Activated effector memory CD4-positive, alpha-beta T cell treated with Interleukin-2 at 50 U/mL for 16 hours (primary cell): ENCODE data around the gene APOBEC3A.

Experiments
- DNase-seq: peaks from one replicate; pipeline ENCODE4 v3.0.0-alpha.2; 2020

Gene APOBEC3A

DNA sequence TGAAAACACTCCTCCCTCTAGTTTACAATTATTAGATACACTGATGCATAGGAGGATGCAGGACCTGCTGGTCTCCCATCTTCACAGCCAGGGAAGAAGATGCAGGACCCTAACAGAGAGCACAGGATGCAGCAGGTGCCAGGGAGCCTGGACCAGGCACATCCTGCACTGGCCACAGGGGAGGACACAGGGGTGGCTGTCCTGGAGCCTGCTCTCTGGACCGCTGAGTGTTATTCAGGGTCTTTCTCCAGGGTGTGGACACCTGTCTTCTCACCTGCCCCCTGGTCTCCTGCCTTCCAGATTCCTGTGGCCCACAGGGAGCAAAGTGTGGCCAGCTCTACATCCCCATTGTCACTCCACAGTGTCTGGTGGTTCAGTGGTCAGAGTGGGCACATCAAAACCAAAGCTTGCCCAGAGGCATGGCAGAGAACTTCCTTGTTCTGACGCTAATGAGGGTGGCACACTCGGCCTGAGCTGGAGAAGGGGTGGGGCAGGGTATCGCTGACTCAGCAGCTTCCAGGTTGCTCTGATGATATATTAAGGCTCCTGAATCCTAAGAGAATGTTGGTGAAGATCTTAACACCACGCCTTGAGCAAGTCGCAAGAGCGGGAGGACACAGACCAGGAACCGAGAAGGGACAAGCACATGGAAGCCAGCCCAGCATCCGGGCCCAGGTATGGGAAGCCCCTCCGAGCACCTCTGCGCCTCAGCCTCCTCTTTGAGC lies at the start of gene APOBEC3A:
APOBEC3A (plus strand) TSS at position 564 of the 725 bp plus-strand sequence; CDS start at position 647, 83 bp downstream.
- no peak for DNase-seq

GRCh38 chr22:38907767-38908166 lies 49.6 kb upstream of the APOBEC3A start:
- DNase-seq: no peak

GRCh38 chr22:38911434-38911833 lies 46.0 kb upstream of the APOBEC3A start:
- DNase-seq: no peak

DNA sequence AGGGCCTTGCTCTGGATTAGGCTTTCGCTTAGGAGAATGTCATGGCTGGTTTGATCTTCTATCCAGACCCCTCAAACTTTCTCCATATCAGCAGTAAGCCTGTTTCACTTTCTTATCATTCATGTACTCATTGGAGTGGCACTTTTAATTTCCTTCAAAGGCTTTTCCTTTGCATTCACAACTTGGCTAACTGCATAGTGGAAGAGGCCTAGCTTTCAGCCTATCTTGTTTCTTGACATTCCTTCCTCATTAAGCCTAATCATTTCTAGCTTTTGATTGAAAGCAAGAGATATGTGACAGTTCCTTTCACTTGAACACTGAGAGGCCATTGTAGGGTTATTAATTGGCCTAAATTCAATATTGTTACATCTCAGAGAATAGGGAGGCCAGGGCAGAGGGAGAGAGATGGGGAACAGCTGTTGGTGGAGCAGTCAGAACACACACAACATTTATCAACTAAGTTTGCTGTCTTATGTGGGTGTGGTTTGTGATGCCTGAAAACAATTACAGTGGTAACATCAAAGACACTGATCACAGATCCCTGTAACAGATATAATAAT lies 37.7 kb upstream of the APOBEC3A start:
- no peak for DNase-seq

DNA sequence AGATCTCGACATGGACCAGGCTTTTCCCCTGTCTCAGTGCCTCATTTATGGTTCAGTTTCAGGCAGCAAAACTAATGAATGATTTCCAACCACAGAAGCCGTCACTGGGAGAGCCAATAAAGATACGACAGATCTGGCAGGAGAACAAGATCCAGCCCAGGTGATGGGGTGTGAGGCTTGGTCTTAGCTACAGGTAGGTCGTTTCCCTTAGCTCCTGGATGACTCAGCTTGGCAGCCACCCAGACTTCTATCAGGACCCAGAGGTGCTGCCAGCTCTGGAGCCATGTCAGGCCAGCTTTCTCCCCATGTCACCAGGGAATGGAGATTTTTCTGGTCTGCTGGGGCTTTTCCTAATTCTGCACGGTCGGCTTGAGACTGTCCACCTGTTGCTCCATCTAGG lies 36.3 kb upstream of the APOBEC3A start:
- no peak for DNase-seq

DNA sequence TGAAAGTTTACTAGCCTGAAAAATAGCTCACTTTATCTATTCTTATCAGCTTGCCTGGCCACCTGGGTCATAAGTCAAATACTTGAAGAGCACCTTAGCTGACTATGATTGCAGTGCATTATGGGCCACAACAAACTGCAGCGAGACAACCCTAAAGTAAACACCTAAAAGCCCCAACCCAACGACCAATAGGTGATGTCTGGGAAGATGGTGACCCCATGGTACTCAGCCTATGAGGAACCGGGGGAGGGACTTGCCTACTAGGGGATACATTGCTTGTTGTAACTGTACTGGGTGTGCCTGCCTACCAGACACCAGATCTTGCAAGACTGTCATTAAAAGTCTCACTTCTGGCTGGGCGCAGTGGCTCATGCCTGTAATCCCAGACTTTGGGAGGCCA lies 35.6 kb upstream of the APOBEC3A start:
- no peak for DNase-seq

DNA sequence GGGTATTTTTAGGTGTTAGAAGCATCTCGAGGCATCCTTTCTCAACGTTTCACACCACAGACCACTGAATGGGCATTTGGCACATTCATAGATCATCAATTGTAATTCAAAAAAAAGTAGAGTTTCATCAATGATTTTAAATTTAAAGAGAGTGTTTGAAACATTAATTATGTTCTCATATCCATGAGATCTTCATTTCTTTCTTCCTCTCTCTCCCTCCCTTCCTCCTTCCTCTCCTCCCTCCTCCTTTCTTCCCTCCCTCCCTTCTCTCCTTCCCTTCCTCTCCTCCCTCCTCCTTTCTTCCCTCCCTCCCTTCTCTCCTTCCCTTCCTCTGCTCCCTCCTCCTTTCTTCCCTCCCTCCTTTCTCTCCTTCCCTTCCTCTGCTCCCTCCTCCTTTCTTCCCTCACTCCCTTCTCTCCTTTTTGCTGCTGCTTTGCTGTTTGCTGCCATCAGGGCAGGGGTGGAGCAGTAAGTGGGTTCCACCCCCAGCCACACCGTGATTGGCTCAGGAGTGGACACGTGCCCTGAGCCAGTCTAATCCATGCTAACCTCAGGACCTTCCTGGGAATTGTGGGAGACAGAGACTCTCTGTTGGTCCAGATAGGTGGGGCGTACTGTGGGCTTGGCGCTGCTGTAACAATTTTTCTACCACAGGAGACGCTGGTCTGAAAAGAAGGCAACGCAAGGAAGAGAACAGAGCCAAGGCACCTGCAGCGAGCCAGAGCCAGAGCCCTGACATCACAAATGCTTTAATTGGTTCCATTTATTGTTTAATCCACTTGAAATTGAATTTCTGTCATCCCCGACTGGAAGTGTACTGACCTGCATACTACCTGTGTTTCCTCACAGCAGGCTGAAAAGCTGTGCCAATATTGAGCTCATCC lies 33.7 kb upstream of the APOBEC3A start:
- no peak for DNase-seq

- DNase-seq: no peak
Measured at GRCh38 chr22:38924347-38924952, 33.0 kb upstream of the APOBEC3A start.

- no peak for DNase-seq
Measured at GRCh38 chr22:38925571-38926041, 31.8 kb upstream of the APOBEC3A start.

DNA sequence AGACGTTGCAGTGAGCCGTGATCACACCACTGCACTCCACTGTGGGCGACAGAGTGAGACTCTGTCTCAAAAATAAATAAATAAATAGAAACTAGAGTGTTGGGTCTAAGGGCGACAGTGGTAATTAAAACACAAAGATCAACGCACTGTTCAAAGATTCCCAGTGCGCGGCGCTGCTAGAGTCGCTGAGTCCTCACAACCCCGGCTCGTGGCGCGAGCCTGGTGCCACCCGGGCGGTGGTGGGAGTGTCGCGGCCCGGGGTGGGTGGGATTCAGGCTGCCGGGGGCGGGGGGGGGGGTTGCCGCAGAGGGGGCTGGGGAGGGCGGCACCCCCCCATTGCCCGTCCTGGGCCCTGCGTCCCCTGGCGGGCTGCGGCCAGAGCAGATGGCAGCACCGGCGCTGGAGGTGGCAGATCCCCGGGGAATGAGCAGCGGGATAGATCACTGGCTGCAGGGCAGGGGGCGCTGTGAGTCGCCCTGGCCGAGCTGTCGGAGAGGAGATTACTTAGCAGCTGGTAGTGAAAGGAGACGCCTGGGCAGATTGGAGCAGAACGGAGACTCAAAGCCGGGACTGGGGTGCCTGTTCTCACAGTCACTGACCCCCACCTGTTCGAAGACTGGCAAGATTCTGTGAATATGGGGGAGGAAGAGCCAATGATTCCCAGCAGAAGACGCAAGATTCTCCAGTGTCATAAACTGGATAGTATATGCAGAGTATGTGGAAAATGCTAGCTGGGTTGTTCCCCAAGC lies 30.2 kb upstream of the APOBEC3A start:
- peak; percentile 17 for DNase-seq

GRCh38 chr22:38930512-38930911 lies 26.9 kb upstream of the APOBEC3A start:
- no peak for DNase-seq

DNA sequence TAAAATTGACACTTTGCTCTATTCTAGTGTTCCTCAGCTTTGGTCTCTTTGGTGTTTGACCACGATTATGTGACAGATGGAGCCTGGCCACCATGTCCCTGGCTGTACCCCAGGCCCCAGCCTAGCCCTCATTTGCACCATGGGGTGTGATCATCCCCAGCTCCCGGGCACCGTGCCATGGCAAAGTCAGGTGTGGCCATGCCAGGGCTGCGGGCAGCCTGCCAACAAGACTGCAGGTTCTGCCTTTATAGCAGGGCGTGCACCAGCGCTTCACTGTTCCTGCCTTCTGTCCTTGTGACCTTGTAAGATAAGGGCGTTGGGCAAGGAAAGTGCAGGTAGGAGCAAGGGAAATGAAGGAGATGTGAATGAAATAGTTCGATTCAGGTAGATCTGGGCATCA lies 22.4 kb upstream of the APOBEC3A start:
- DNase-seq: no peak

DNA sequence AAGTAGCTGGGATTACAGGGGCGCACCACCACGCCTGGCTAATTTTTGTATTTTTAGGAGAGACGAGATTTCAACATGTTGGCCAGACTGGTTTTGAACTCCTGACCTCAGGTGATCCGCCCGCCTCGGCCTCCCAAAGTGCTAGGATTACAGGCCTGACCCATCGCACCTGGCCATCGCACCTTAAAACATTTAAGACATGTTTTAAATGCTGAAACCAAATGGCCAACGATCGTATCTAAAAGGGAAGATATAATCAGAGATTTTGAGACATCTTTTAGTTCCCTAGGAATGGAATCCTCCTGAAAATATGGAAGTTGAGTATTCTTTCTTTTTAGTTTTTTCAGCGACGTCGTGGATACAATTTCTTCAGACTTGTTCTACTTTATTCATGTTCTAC lies 21.8 kb upstream of the APOBEC3A start:
- no peak for DNase-seq

GRCh38 chr22:38936562-38936961 lies 20.8 kb upstream of the APOBEC3A start:
- no peak for DNase-seq

DNA sequence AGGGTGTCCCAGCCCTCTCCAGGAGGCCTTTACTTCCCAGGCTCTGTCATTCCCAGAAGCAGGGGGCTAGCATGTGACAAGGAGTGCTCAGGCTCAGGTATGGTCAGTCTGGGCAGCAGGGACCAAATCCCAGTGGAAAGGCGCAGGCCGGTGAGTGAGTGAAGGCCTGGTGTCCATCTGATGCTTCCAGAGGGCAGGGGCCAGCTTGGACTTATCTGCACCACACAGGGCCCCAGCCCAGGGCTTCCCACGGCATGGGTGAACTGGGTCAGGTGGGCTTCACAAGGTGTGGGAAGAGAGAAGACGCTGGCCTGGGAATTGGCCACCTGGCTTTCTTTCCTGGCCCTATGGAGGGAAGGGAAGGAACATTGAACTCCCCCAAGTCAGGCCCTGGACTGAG lies 20.4 kb upstream of the APOBEC3A start:
- DNase-seq: no peak

GRCh38 chr22:38937541-38937940 lies 19.9 kb upstream of the APOBEC3A start:
- no peak for DNase-seq

DNA sequence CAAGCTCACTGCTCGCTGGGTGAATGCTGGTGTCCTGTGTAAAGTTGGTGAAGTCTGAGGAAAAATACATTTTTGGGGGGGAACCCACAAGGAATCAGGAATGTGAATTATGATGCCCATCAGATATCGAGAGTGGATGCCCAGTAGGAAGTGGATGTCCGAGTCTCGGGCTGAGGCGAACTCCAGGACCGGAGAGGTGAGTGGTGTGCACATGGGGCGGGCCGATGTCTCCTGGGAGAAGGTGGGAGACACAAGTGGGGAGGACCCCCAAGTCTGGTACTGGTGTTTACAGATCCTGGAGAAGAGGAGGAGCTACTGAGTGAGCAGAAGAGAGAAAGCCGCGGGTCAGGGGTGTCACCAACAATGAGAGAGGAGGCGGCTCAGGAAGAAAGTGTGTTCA lies 19.2 kb upstream of the APOBEC3A start:
- no peak for DNase-seq

DNA sequence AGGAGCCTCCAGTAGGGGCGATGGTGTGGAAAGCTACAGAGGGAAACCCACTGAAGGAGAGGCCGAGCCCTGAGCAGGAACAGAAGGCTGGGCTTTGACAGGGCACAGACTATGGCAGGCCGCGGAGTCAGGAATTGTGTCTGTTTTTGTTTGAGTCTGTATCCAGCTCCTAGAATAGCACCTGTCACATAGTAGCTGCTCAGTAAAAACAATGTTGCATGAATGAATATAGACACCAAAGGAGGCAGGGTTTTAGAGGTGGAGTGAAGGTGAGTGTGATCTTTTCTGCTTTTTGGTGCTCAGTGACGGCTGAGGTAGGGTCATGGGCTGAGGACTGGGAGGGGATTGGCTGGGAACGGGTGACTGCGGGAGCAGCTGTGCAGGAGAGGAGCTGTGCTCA lies 18.5 kb upstream of the APOBEC3A start:
- DNase-seq: no peak

- no peak for DNase-seq
Measured at GRCh38 chr22:38940811-38941384, 16.5 kb upstream of the APOBEC3A start.

DNA sequence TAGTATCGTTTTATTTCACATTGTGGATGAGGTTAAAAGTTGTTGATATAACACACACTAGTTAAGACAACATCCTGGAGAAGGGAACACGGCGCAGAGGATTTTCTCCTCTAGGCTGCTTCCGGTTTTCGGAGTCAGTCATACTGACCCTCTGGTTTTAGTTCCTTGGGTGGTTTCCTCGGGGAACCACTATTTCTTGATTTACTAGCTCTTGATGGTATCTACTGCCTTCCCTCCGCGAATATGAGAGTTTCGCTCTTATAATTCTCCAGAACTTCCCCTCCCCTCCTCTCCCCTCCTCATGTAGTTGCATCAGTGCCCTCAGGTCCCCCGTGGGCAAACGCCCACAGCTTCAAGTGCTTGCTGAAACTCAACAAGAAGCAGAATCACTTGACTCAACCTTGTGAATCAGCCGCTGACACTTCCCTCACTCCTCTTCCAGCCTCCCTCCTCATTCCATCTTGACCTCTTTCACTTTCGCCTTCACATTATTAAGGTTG lies 15.9 kb upstream of the APOBEC3A start:
- no peak for DNase-seq

GRCh38 chr22:38942702-38943101 lies 14.7 kb upstream of the APOBEC3A start:
- DNase-seq: no peak

DNA sequence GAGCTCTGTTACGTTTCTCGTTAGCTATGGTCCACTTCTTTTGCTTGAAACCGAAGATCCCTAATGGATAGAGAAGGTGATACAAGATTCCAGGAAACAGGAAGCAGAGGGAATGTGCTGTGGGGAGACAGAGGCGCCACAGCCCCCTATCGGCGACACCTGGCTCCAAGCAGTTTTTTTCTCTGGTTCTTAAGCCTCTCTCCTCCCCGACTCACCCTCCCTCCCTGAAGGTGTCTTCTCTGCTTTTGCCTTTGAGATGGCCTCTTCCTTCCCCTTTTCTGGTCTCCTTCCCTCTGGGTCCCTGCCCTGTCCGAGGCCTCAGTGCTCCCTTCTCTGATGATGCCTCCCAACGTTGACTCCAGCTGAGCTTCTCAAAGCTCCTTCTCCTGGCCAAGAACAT lies 14.2 kb upstream of the APOBEC3A start:
- DNase-seq: no peak
